Ramos (cell line): ENCODE results near the gene MCIDAS.

Source experiments
- in situ Hi-C: fragments of 300-500 bp; cut with MboI; formaldehyde crosslinking; loops from one replicate; pipeline ENCODE4 v1.14.3; 2022; ENCODE audit warnings: low sequenced_read_pairs; ENCODE audit not compliant: unreplicated experiment

Gene MCIDAS

GRCh38 chr5:55226934-55227663 is at the start of gene MCIDAS:
Gene MCIDAS (minus strand): TSS chr5:55227315. CDS start chr5:55227138, 177 bp downstream.
- in situ Hi-C loops = no loop called here

GRCh38 chr5:55276771-55277170 is 49.7 kb upstream of the MCIDAS start:
- in situ Hi-C loops = no loop called here

GRCh38 chr5:55258339-55258738 is 31.2 kb upstream of the MCIDAS start:
- in situ Hi-C loops = no loop called here

GRCh38 chr5:55254802-55255201 is 27.7 kb upstream of the MCIDAS start:
- in situ Hi-C loops = no loop called here

- in situ Hi-C loops = no loop called here
Measured at GRCh38 chr5:55250064-55250463, 22.9 kb upstream of the MCIDAS start.

- in situ Hi-C loops = no loop called here
Measured at GRCh38 chr5:55241746-55242145, 14.6 kb upstream of the MCIDAS start.

GRCh38 chr5:55236800-55237199 is 9.7 kb upstream of the MCIDAS start:
- in situ Hi-C loops = no loop called here

- in situ Hi-C loops = no loop called here
Measured at GRCh38 chr5:55234121-55234700, 7.1 kb upstream of the MCIDAS start.

- in situ Hi-C loops = no loop called here
Measured at GRCh38 chr5:55232985-55233928, 6.1 kb upstream of the MCIDAS start, which contains the start of gene CCNO. Gene CCNO (minus strand): TSS chr5:55233608. CDS start chr5:55233523, 85 bp downstream.

- in situ Hi-C loops = no loop called here
Measured at GRCh38 chr5:55232271-55232984, 5.3 kb upstream of the MCIDAS start.

GRCh38 chr5:55231919-55232270 is 4.8 kb upstream of the MCIDAS start:
- in situ Hi-C loops = no loop called here

- in situ Hi-C loops = no loop called here
Measured at GRCh38 chr5:55231029-55231918, 4.2 kb upstream of the MCIDAS start.

GRCh38 chr5:55230086-55230629 is 3.0 kb upstream of the MCIDAS start:
- in situ Hi-C loops = no loop called here

GRCh38 chr5:55227664-55228430 is 732 bp upstream of the MCIDAS start:
- in situ Hi-C loops = no loop called here

- in situ Hi-C loops = no loop called here
Measured at GRCh38 chr5:55226027-55226933, 835 bp downstream of the MCIDAS start.

GRCh38 chr5:55225346-55225745 is 1.8 kb downstream of the MCIDAS start:
- in situ Hi-C loops = no loop called here

- in situ Hi-C loops = no loop called here
Measured at GRCh38 chr5:55223812-55224240, 3.3 kb downstream of the MCIDAS start.
